SJCRH30 (cell line): ENCODE data around the gene ERBB4. TPM values are rescaled to one million over a fixed set of nuclear protein-coding genes. Genes with fewer than 3 reads are reported as not detected.
"Not testable (repeated sequence)": the region's sequence is repeated elsewhere in the genome, so short reads cannot be mapped to it uniquely, and the experiment has no call there.

Source experiments
- DNase-seq, 2 experiments: peaks; one replicate each; pipeline ENCODE4 v3.0.0-alpha.2; 2015 to 2020
- H3K27ac ChIP-seq: fragments of 250-450 bp; sonication (Bioruptor Pico); 2 replicates; pipeline ENCODE4 v1.5.1; 2020; ENCODE audit warnings: mild to moderate bottlenecking, moderate library complexity
- H3K27me3 ChIP-seq: fragments of 250-450 bp; sonication (Bioruptor Pico); 2 replicates; pipeline ENCODE4 v1.5.1; 2020; ENCODE audit warnings: mild to moderate bottlenecking, moderate library complexity
- H3K36me3 ChIP-seq: fragments of 250-450 bp; sonication (Bioruptor Pico); 2 replicates; pipeline ENCODE4 v1.5.1; 2020; ENCODE audit warnings: mild to moderate bottlenecking, moderate library complexity
- H3K4me1 ChIP-seq: fragments of 250-450 bp; sonication (Bioruptor Pico); 2 replicates; pipeline ENCODE4 v1.5.1; 2020; ENCODE audit warnings: mild to moderate bottlenecking, moderate library complexity
- H3K4me3 ChIP-seq: fragments of 250-450 bp; sonication (Bioruptor Pico); 2 replicates; pipeline ENCODE4 v1.5.1; 2020; ENCODE audit warnings: mild to moderate bottlenecking, moderate library complexity
- H3K9me3 ChIP-seq: fragments of 250-450 bp; sonication (Bioruptor Pico); replicated peaks from 2 replicates; pipeline ENCODE4 v1.5.1; 2020; ENCODE audit warnings: mild to moderate bottlenecking, moderate library complexity
- total RNA-seq: library from RNA; depleted of rRNA; stranded (reverse); fragments of >200 nt; shearing (Covaris generic); gene quantifications from 2 replicates; pipeline ENCODE4 v1.2.3, GENCODE V29; 2014

Gene ERBB4
- total RNA-seq, 1 experiment from 2014 or later, result 3.0 TPM

GRCh38 chr2:212032536-212033219 lies 505.9 kb downstream of the ERBB4 start:
- no peaks in the 10 kb centered on the region for H3K36me3 ChIP-seq
- no peaks in the 10 kb centered on the region for H3K27me3 ChIP-seq
- H3K4me3 ChIP-seq, result no peak overlapping the region
- no peak for DNase-seq
- no peaks in the 10 kb centered on the region for H3K4me1 ChIP-seq
- H3K9me3 ChIP-seq, result no peaks in the 10 kb centered on the region
- H3K27ac ChIP-seq, result no peak overlapping the region

GRCh38 chr2:212032032-212032431 lies 506.6 kb downstream of the ERBB4 start:
- H3K4me3 ChIP-seq, result no peak overlapping the region
- H3K36me3 ChIP-seq, result no peaks in the 10 kb centered on the region
- peak in 1 of 2 experiments; percentile 18 for DNase-seq
- H3K27ac ChIP-seq, result no peak overlapping the region
- H3K9me3 ChIP-seq, result no peaks in the 10 kb centered on the region
- H3K4me1 ChIP-seq, result no peaks in the 10 kb centered on the region
- no peaks in the 10 kb centered on the region for H3K27me3 ChIP-seq

GRCh38 chr2:212030709-212031108 lies 507.9 kb downstream of the ERBB4 start:
- no peak for DNase-seq
- no peaks in the 10 kb centered on the region for H3K36me3 ChIP-seq
- H3K9me3 ChIP-seq, result no peaks in the 10 kb centered on the region
- H3K4me3 ChIP-seq, result no peak overlapping the region
- H3K27me3 ChIP-seq, result no peaks in the 10 kb centered on the region
- H3K4me1 ChIP-seq, result no peaks in the 10 kb centered on the region
- no peak overlapping the region for H3K27ac ChIP-seq

- Histone ChIP-seq H3K36me3 (no peaks in the 10 kb centered on the region), H3K4me1 (no peaks in the 10 kb centered on the region), H3K9me3 (no peaks in the 10 kb centered on the region), H3K27ac (no peak overlapping the region), H3K27me3 (no peaks in the 10 kb centered on the region), H3K4me3 (no peak overlapping the region)
- no peak for DNase-seq
These were observed 509.7 kb downstream of the ERBB4 start for GRCh38 chr2:212028798-212029394.

GRCh38 chr2:212027681-212028628 lies 510.6 kb downstream of the ERBB4 start:
- H3K4me1 ChIP-seq, result no peaks in the 10 kb centered on the region
- H3K36me3 ChIP-seq, result no peaks in the 10 kb centered on the region
- no peak overlapping the region for H3K4me3 ChIP-seq
- no peaks in the 10 kb centered on the region for H3K9me3 ChIP-seq
- H3K27ac ChIP-seq, result no peak overlapping the region
- no peaks in the 10 kb centered on the region for H3K27me3 ChIP-seq
- no peak for DNase-seq

GRCh38 chr2:212024040-212024439 lies 514.6 kb downstream of the ERBB4 start:
- Histone ChIP-seq H3K4me3 (no peak overlapping the region), H3K9me3 (no peaks in the 10 kb centered on the region), H3K27ac (no peak overlapping the region), H3K4me1 (no peaks in the 10 kb centered on the region), H3K36me3 (no peaks in the 10 kb centered on the region), H3K27me3 (no peaks in the 10 kb centered on the region)
- DNase-seq, result no peak

- no peak for DNase-seq
- H3K4me1 ChIP-seq, result no peaks in the 10 kb centered on the region
- H3K27ac ChIP-seq, result no peak overlapping the region
- no peak overlapping the region for H3K4me3 ChIP-seq
- H3K36me3 ChIP-seq, result no peaks in the 10 kb centered on the region
- H3K9me3 ChIP-seq, result no peaks in the 10 kb centered on the region
- H3K27me3 ChIP-seq, result no peaks in the 10 kb centered on the region
These were observed 515.6 kb downstream of the ERBB4 start for GRCh38 chr2:212022966-212023365.

- no peak for DNase-seq
- no peak overlapping the region for H3K27ac ChIP-seq
These were observed 516.7 kb downstream of the ERBB4 start for GRCh38 chr2:212021947-212022346.

GRCh38 chr2:212015588-212015987 lies 523.0 kb downstream of the ERBB4 start:
- Histone ChIP-seq H3K4me3 (no peak overlapping the region), H3K9me3 (no peaks in the 10 kb centered on the region), H3K36me3 (no peaks in the 10 kb centered on the region), H3K27me3 (no peaks in the 10 kb centered on the region), H3K27ac (no peak overlapping the region), H3K4me1 (no peaks in the 10 kb centered on the region)
- DNase-seq, result no peak

More at GRCh38 chr2:212021947-212022346, 516.7 kb downstream of the ERBB4 start:
- H3K9me3 ChIP-seq, result no peaks in the 10 kb centered on the region
- no peaks in the 10 kb centered on the region for H3K4me1 ChIP-seq
- H3K27me3 ChIP-seq, result no peaks in the 10 kb centered on the region
- no peak overlapping the region for H3K4me3 ChIP-seq
- no peaks in the 10 kb centered on the region for H3K36me3 ChIP-seq

GRCh38 chr2:212013626-212014025 lies 525.0 kb downstream of the ERBB4 start:
- H3K36me3 ChIP-seq, result no peaks in the 10 kb centered on the region
- DNase-seq, result no peak
- no peak overlapping the region for H3K27ac ChIP-seq
- H3K4me1 ChIP-seq, result no peaks in the 10 kb centered on the region
- H3K27me3 ChIP-seq, result no peaks in the 10 kb centered on the region
- H3K9me3 ChIP-seq, result no peaks in the 10 kb centered on the region
- no peak overlapping the region for H3K4me3 ChIP-seq

- H3K4me3 ChIP-seq, DNase-seq, H3K27me3 ChIP-seq, H3K27ac ChIP-seq, H3K4me1 ChIP-seq, H3K9me3 ChIP-seq, H3K36me3 ChIP-seq: not testable (repeated sequence)
These were observed 528.3 kb downstream of the ERBB4 start for GRCh38 chr2:212010305-212010704.

- Histone ChIP-seq H3K36me3 (no peaks in the 10 kb centered on the region), H3K27me3 (no peaks in the 10 kb centered on the region), H3K4me1 (no peaks in the 10 kb centered on the region), H3K4me3 (no peak overlapping the region), H3K9me3 (no peaks in the 10 kb centered on the region), H3K27ac (no peak overlapping the region)
- no peak for DNase-seq
These were observed 530.6 kb downstream of the ERBB4 start for GRCh38 chr2:212007972-212008371.

- Histone ChIP-seq H3K27ac (no peak overlapping the region), H3K36me3 (no peaks in the 10 kb centered on the region), H3K9me3 (no peaks in the 10 kb centered on the region), H3K4me3 (no peak overlapping the region), H3K4me1 (no peaks in the 10 kb centered on the region), H3K27me3 (no peaks in the 10 kb centered on the region)
- DNase-seq, result peak; percentile 36 to 51
These were observed 533.4 kb downstream of the ERBB4 start for GRCh38 chr2:212005085-212005671.

- no peak overlapping the region for H3K27ac ChIP-seq
- H3K27me3 ChIP-seq, result no peaks in the 10 kb centered on the region
- no peak overlapping the region for H3K4me3 ChIP-seq
- no peaks in the 10 kb centered on the region for H3K9me3 ChIP-seq
- DNase-seq, result no peak
- H3K4me1 ChIP-seq, result no peaks in the 10 kb centered on the region
- no peaks in the 10 kb centered on the region for H3K36me3 ChIP-seq
These were observed 537.3 kb downstream of the ERBB4 start for GRCh38 chr2:212001325-212001724.

- no peaks in the 10 kb centered on the region for H3K36me3 ChIP-seq
- no peak overlapping the region for H3K4me3 ChIP-seq
- H3K9me3 ChIP-seq, result no peaks in the 10 kb centered on the region
- H3K27me3 ChIP-seq, result no peaks in the 10 kb centered on the region
- no peak for DNase-seq
- H3K27ac ChIP-seq, result no peak overlapping the region
- H3K4me1 ChIP-seq, result no peaks in the 10 kb centered on the region
These were observed 541.7 kb downstream of the ERBB4 start for GRCh38 chr2:211996857-211997256.
